NCI-H524 (cell line): ENCODE results near the gene DLD.
"Not testable (repeated sequence)": the region's sequence is repeated elsewhere in the genome, so short reads cannot be mapped to it uniquely, and the experiment has no call there.

Experiments
- DNase-seq, 2 experiments: peaks; one replicate each; lab custom pipeline; 2025; lab: John Stamatoyannopoulos, UW

DLD gene

DNA sequence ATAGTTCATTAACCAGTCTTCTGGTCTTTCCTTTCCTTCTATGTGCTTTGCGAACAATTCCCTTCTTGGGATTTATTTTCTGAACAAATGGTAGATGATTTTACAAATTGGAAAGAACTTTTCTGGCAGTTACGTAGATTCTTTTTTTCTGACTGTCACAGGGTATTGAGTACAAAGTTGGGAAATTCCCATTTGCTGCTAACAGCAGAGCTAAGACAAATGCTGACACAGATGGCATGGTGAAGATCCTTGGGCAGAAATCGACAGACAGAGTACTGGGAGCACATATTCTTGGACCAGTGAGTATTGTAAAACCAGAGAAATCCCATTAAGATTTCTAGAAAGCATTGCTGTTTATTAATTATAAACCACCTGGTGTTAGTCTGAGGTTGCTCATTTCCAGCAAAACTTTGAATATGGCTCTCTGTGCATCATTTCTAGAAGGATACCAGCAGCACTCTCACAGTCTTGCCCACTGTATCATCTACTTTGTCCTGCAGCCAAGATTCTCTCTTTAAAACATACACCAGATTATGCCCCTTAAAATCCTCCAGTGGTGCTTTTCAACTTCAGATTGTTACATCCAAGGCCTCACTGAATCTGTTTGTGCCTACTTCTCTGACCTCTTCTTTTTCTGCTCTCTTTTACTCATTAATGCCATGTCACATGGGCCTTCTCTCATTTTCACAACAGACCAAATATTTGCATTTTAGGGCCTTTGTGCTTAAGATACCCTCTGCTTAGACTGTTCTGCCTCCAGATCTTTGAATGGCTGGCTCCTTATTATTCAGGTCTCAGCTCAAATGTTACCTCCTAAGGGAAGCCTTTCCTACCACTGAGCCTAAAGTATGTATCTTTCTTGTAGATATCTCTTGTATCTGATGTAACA lies 27.0 kb downstream of the DLD start:
- DNase-seq, result no peak

DNA sequence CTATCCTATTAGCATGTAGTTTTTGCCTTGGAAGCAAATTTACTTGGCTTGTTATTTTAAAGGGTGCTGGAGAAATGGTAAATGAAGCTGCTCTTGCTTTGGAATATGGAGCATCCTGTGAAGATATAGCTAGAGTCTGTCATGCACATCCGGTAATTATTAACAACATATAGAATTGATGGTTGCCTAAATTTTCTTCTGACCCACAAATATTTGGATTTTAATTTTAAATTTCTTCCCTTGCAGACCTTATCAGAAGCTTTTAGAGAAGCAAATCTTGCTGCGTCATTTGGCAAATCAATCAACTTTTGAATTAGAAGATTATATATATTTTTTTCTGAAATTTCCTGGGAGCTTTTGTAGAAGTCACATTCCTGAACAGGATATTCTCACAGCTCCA lies 28.0 kb downstream of the DLD start:
- no peak for DNase-seq

GRCh38 chr7:107920048-107920772 lies 29.2 kb downstream of the DLD start:
- no peak for DNase-seq

DNA sequence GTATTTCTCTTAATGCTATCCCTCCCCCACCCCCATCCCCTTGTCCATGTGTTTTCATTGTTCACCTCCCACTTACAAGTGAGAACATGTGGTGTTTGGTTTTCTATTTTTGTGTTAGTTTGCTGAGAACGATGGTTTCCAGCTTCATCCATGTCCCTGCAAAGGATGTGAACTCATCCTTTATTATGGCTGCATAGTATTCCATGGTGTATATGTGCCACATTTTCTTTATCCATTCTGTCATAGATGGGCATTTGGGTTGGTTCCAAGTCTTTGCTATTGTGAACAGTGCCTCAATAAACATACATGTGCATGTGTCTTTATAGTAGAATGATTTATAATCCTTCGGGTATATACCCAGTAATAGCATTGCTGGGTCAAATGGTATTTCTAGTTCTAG lies 30.8 kb downstream of the DLD start:
- DNase-seq, result not testable (repeated sequence)

GRCh38 chr7:107922886-107923285 lies 31.9 kb downstream of the DLD start:
- DNase-seq, result no peak

GRCh38 chr7:107924841-107925504 lies 34.0 kb downstream of the DLD start:
- no peak for DNase-seq

DNA sequence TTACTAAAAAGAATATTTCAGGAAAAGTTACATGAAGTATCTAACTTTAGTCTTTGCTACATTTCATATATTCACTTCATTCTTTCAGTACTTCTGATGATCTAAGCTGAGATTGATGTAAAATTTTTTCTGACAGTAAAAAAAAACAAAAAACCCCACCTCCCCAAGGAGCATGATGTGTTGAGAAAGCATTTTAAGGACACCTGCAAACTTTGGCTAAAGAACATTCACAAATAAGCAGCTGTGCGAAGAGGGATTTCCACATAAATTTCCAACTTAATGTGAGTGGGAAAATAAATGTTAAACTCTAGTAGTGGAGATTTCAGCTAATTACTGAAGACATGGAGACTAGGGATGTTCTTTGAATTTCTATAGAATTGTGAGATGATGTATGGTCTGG lies 35.5 kb downstream of the DLD start:
- no peak for DNase-seq

DNA sequence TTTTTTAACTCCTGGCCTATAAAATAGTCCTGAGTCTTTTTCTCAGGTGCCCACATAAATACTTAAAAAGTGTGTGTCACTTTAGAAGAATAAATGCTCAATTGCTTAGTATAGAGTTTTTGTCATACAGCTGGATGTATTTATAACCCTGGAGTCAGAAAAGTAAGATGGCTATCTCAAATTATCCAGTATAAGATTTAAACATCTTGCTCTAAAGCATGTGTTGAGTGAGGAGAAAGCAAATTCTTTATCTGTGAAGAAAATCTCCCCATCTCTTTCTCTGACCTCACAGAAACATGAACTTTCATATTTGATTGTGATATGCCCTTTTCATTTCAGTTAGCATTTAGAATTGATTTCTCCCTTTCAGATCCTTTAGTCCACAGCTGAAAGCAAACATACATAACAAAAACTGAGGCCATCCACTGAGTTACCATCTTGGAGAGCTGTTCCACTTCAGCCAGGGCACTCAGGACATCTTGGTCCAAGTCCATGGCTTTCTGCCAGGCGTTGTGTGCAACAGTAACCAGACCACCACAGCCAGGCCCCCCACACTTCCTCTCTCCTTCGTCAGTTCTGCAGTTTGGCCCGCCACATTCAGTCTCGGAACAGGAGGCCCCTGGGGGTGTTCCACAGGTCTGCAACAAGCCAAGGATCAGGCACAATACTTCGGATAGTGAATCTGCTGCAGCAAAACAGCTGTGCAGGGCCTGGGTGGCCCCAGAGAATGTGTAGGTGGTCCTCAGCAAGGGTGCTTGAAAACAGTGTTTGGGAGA lies 40.9 kb downstream of the DLD start:
- no peak for DNase-seq

DNA sequence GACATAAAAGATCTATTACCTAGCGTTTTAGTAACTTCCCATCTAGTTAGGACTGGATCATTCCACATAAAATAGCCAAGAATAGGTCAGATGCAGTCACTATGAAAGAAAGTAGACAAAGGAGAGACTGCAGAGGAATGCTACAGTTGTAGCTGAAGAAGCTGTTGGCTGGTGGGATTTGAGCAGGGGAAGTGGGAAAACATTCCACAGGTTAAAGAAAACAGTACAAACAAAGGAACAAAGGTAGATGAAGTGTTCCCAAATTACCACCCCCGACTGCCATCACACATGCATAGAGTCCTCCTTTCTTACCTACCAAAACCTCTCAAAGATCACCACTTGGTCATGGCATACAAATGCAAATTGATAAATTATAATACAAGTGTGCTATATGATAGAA lies 41.8 kb downstream of the DLD start:
- DNase-seq, result no peak

DNA sequence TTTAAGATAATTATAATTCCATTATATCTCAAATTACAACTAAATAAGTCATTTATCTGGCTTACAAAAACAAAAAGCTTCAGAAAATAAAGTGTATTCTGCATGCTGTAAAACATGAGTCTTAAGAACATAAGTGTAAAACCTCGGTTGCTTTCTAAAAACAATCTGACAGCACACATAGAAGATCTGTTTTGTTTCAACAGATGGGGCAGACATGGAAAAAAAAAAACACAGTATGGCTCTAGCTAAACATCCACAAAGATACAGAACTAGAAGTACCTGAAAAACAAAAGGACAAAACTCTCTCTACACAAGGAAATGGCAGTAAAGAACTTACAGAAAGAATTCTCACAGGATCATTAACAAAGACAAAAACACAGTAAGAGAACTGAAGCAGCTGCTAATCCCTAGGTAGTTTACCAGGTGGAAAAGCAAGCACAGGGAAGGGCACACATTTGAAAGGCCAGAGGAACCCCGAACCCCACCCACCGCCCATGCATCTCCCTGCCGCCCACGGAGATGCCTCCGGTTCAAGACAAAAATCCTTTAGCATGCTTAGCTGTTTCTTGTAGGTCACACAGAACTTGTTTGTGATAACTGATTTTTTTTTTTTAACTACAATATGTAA lies 42.5 kb downstream of the DLD start:
- no peak for DNase-seq

- no peak for DNase-seq
These were observed 44.2 kb downstream of the DLD start for GRCh38 chr7:107934991-107935770.

DNA sequence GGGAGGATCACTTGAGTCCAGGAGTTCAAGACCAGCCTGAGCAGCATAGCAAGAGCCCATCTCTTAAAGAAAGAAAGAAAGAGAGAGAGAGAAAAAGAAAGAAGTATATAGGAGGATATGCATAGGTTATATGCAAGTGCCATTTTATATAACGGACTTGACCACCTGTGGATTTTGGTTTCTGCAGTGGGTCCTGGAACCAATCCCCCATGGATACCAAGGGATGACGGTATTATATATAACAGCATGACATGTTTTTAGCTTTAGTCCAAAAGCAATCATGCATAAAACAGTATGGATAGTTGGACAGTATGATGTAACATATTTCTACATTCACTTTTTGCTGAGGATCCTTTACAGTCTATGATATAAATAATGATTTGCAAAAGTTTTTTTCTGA lies 45.3 kb downstream of the DLD start:
- DNase-seq, result no peak

DNA sequence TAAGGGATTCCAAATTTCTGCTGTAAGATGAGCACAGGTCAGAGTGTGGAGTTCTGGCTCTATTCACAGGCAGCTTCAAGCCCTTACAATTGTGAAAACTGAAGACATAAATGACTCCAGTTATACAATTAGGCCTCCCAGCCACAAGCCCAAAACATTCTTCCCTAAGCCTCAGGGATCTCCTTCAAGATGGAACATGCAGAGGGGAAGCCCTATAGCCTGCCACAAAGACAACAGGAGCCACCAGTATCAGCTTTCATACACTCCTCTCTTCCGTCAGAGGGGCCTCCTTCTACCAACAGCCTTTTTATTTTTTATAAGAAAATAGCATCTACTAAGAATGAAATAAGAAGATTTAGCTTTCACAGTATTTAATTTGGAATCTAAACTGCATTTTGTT lies 46.5 kb downstream of the DLD start:
- DNase-seq, result no peak

GRCh38 chr7:107938456-107939250 lies 47.7 kb downstream of the DLD start:
- DNase-seq, result no peak

DNA sequence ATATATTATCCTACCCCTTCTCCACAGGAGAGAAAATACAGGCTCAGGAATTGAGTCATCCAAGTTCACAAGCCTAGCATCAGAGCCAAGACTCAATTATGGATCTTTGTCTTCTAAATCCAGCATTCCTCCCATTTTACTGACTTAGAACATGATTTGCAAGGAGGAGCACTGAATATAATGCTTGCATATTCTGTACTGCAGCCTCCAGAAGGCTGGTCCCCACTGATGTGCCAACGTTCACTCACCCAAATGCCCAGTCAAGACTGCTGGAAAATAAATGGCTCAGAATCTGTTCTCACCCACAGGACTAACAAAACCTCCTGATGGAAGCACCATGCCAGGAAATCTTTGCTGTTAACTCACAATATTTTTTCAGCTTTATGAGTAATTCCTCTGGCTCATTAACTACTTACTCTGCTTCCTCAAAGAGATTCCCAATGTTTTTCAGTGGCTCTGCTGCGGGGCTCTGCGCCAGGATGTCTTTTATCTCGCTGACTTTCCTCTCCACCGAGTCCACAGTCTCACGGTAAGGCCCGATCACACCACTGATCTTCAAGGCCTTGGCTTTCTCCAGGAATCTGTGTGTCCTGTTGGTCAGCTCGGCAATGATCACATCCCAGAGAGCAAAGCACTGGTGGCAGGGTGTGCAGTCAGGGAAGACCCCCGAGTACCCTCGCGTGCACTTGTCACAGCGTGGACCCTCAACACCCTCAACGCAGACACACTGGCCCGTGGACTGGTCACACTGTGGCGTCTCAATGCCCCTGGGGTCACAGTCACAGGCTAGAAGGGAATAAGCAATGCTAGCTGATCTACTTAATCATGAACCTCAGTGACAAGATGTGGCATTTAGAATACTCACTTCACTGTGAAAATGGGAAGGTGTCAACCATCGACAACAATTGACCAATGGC lies 48.8 kb downstream of the DLD start:
- no peak for DNase-seq

GRCh38 chr7:107940951-107941350 lies 50.0 kb downstream of the DLD start:
- no peak for DNase-seq

DNA sequence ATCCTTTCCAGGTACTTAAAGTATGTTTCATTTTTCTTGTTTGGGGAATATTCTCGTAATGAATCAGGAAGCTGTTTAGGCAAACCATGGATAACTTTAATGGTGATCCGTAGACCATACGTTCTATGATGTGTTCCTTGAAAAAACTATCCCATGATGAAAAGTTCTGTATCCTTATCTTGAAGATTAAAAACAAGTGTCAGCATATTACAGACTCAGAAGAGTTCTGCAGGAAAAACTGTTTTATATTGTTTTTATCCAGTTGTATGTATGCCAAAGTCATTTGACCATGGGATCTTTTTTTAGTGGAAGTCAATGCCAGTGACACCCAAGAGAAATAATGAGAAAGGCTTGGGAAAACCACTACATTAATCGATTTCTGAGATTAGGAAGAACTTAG lies 52.0 kb downstream of the DLD start:
- DNase-seq, result no peak

- DNase-seq, result no peak
These were observed 53.6 kb downstream of the DLD start for GRCh38 chr7:107944411-107945169.
